CD4-positive, alpha-beta T cell treated with Interleukin-6 at 100 ng/mL for 8 hours (primary cell): Measurements from ENCODE around the gene CFAP57.
"Not testable (repeated sequence)": the region's sequence is repeated elsewhere in the genome, so short reads cannot be mapped to it uniquely, and the experiment has no call there.

Source experiments
- DNase-seq: peaks from one replicate; pipeline ENCODE4 v3.0.0-alpha.2; 2020; ENCODE audit warnings: mixed read lengths, low spot score

Gene CFAP57

GRCh38 chr1:43174873-43175272 is 2.7 kb downstream of the CFAP57 start:
- DNase-seq = no peak

DNA sequence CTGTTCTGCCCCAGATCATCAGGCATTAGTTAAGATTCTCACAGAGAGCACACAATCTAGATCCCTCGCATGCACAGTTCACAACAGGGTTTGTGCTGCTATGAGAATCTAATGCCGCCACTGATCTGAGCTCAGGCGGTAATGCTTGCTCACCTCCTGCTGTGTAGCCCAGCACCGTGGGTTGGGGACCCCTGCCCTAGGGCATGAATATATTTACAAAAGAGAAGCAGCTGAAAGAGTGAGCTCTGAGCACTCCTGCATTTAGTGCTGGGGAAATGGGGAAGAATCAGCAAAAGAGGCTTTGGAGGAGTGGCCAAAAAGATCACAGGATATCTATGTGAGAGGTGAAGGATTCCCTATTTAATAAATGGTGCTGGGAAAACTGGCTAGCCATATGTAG is 5.6 kb downstream of the CFAP57 start:
- no peak for DNase-seq

DNA sequence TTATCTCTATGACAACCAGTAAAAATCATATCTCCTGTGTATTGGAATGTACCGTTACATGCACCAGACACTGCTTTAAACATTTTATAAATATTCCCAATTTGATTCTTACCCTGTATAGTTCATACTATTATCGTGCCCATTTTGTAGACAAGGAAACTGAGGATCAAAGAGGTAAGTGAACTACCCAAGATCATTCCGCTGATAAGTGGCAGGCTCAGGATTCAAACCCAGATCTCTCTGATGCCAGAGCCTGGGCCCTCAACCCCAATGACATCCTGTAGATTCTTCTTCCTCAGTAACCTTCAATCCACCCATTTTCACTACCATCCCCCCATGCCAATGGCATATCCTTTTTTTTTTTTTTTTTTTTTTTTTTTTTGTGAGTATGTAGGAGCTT is 12.3 kb downstream of the CFAP57 start:
- no peak for DNase-seq

DNA sequence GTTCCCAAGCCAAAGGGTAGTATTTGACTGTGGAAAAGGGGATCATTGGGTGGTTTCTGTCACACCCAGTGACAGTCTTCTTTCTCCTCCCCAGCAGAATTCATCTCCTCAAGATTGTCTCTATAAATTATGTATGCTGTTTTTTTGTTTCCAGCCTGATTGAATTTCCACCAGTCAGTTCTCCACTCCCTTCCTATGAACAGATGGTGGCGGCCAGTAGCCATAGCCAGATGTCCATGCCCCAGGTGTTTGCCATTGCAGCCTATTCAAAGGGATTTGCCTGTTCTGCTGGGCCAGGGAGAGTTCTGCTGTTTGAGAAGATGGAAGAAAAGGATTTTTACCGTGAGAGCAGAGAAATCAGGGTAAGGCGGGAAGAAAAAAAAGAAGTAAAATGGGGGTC is 12.9 kb downstream of the CFAP57 start:
- no peak for DNase-seq

- no peak for DNase-seq
Observed at GRCh38 chr1:43188106-43188505, 16.0 kb downstream of the CFAP57 start.

DNA sequence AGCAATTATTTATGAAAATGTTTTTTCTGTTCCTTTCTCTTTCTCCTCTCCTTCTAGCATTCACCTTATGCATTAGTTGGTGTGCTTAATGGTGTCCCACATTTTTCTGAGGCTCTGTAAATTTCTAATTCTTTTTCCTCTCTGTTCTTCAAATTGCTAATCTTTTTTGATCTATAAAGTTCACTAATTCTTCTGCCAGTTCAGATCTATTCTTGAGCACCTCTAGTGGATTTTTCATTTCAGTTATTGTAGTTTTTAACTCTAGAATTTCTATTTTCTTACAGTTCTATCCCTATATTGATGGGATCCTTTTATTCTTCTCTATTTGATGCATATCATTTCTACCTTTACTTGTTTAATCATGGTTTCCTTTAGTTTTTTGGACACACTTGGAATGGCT is 22.4 kb downstream of the CFAP57 start:
- no peak for DNase-seq

GRCh38 chr1:43197343-43198127 is 25.4 kb downstream of the CFAP57 start:
- DNase-seq = no peak

GRCh38 chr1:43199093-43199726 is 27.1 kb downstream of the CFAP57 start:
- DNase-seq = no peak

DNA sequence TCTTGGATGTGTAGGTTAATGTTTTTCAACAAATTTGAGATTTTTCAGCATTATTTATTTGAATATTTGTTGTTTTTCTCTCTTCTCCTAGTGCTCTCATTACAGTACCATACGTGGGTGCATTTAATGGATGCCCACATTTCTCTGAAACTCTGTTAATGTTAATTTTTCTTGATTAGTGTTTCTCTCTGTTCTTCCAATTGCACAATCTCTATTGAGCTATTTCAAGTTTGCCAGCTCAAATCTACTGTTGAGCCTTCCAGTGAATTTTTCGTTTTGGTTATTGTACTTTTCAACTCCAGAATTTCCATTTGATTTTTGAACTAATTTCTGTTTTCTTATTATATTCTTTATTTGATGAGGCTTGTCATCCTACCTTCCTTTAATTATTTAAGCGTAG is 31.7 kb downstream of the CFAP57 start:
- no peak for DNase-seq

DNA sequence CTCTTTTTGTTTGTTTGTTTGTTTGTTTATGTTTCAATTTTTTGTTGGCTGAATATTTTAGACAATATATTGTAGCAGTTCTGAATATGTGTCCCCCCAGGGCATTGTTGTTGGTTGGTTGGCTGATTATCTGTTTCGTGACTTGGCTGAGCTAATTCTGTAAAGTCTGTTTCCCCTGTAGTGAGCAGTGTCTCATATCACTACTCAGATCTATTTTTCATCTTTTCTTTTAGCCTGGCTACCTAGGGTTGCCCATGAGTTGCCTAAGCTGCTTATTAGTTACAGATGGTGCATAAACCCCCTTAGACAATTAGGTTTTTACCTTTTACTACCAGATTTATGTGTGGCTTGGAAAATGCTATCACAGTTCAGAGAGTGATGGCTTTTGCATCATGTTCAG is 32.3 kb downstream of the CFAP57 start:
- DNase-seq = no peak

DNA sequence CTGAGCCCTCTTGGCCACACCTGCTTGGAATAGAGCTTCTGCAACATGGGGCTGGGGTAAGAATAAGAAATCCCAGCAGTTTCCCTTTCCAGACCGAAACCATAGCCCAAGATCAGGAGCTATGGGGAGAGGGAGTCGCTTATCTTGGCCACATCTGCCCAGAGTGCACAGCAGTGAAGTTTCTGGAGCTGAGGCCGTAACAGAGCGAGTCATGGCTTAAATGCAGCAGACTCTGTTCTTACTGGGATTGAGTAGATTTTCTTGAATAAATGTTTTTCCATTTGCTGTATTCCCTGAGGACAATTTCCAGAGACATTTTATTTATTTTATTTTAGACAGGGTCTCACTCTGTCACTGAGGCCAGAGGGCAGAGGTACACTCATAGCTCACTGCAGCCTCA is 33.5 kb downstream of the CFAP57 start:
- DNase-seq = no peak

GRCh38 chr1:43206600-43207228 is 34.6 kb downstream of the CFAP57 start:
- DNase-seq = no peak

- no peak for DNase-seq
Observed at GRCh38 chr1:43207229-43207853, 35.2 kb downstream of the CFAP57 start.

- DNase-seq = not testable (repeated sequence)
Observed at GRCh38 chr1:43208277-43208676, 36.1 kb downstream of the CFAP57 start.

- no peak for DNase-seq
Observed at GRCh38 chr1:43214501-43215444, 42.6 kb downstream of the CFAP57 start.

- no peak for DNase-seq
Observed at GRCh38 chr1:43217747-43218146, 45.6 kb downstream of the CFAP57 start.

- no peak for DNase-seq
Observed at GRCh38 chr1:43220905-43221778, 49.0 kb downstream of the CFAP57 start.

- no peak for DNase-seq
Observed at GRCh38 chr1:43221797-43222196, 49.7 kb downstream of the CFAP57 start.

DNA sequence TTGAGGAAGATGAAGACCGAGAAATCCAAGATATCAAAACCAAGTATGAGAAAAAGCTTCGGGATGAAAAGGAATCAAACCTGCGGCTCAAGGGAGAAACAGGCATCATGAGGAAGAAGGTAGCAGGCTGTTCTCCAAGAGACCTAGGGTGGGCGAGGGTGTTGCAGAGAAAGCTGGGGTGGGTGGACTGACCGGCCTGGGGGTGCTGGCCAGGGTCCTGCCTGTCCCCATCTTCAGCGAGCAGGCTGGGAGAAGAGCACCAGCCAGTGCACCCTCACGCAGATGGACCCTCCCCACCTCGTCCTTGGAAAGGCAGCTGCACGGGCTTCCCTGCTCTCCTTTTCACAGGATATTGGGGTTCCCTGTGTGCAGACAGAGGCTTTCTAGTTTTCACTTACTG is 50.7 kb downstream of the CFAP57 start:
- no peak for DNase-seq

DNA sequence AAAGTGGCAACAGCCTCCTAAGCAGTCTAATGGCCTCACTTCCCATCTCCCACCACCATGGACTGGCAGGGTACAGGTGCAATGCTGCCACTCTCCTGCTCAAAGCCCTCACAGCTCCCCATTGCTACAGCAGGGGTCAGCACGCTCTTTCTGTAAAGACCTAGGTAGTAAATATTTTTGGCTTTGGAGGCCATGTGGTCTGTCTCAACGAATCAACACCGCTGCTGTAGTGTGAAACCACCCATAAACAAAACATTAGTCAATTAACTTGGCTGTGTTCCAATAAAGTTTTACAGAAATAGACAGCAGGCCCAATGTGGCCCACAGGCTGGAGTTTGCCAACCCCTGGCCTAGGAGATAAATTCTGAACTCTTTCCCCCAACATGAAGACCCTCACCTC is 53.0 kb downstream of the CFAP57 start:
- no peak for DNase-seq
